Aorta (tissue), 5 donors: Measurements from ENCODE around the gene MAP7. TPM values are rescaled to one million over a fixed set of nuclear protein-coding genes. Genes with fewer than 3 reads are reported as not detected.
A peak's percentile ranks its signal among the peaks of the same experiment; 100 is the strongest.

Source experiments
- ATAC-seq: fragments of 200-7000 bp; cut with Tn5 transposase; one replicate; pipeline ENCODE4 v1.9.1; 2022; ENCODE audit warnings: moderate library complexity; ENCODE audit not compliant: low FRiP score
- DNase-seq, 2 donors: peaks; one replicate each; pipeline ENCODE4 v3.0.0-alpha.2; 2020
- H3K27ac ChIP-seq, 2 donors: one replicate each; pipeline ENCODE4 v1.5.1; 2013; ENCODE audit warnings: low read length in 2 of 2, mild to moderate bottlenecking in 2 of 2, moderate library complexity in 2 of 2, control low read depth in 1 of 2, inconsistent platforms in 1 of 2, low read depth in 1 of 2
- H3K27me3 ChIP-seq, 2 donors: one replicate each; pipeline ENCODE4 v1.6.1; 2013; ENCODE audit warnings: control low read depth in 1 of 2, low read length in 1 of 2, mild to moderate bottlenecking in 1 of 2, moderate library complexity in 1 of 2; ENCODE audit not compliant: insufficient read depth in 2 of 2, control insufficient read depth in 1 of 2
- H3K36me3 ChIP-seq, 2 donors: one replicate each; pipeline ENCODE4 v1.6.1; 2013; ENCODE audit warnings: control low read depth in 1 of 2, low read length in 1 of 2, mild to moderate bottlenecking in 1 of 2; ENCODE audit not compliant: insufficient read depth in 2 of 2, control insufficient read depth in 1 of 2
- H3K4me1 ChIP-seq, 2 donors: one replicate each; pipeline ENCODE4 v1.6.1; 2013; ENCODE audit warnings: low read length in 2 of 2, control low read depth in 1 of 2, mild to moderate bottlenecking in 1 of 2, moderate library complexity in 1 of 2; ENCODE audit not compliant: insufficient read depth in 2 of 2, control insufficient read depth in 1 of 2
- H3K4me3 ChIP-seq, 2 donors: one replicate each; pipeline ENCODE4 v1.5.1; 2013; ENCODE audit warnings: low read length in 2 of 2, control low read depth in 1 of 2, mild to moderate bottlenecking in 1 of 2
- H3K9me3 ChIP-seq: one replicate; pipeline ENCODE4 v1.6.1; 2013; ENCODE audit warnings: mild to moderate bottlenecking, low read length; ENCODE audit not compliant: control insufficient read depth
- WGBS, 2 donors: extraction: QIAGEN DNeasy Blood & Tissue Kit; methylation state at CpG; one replicate each; pipeline ENCODE4 v1.1.7; 2013; 5-methylcytosine and 5-hydroxymethylcytosine counted together
- intact Hi-C, 2 donors: fragments of 100-400 bp; cut with DNase I; formaldehyde crosslinking; loops; one replicate each; pipeline versions ENCODE4 v1.14.2 to v1.15.0; 2022
- long read RNA-seq, 2 donors: library from polyadenylated mRNA; unstranded; transcript quantifications; one replicate each; pipeline ENCODE4 v2.0.0, GENCODE V29; 2020 to 2021
- polyA plus RNA-seq, 2 donors: library from polyadenylated mRNA; stranded (reverse); fragments of 200-250 nt; gene quantifications; one replicate each; pipeline ENCODE4 v1.2.3, GENCODE V29; 2013
- total RNA-seq, 2 donors: library from RNA; stranded (reverse); fragmentation: NEBNext Ultra II Directional; extraction: Animal tissue kit (Norgen Biotek cat#: 25700); gene quantifications; one replicate each; pipeline ENCODE4 v1.2.1, GENCODE V29; 2021
- donor health status: healthy with polysubstance abuse.
- donor health status: Bipolar disorder and iron deficiency.
- donor health status: DM: no; HTN: no; CAD: no.
- donor health status: DM: no; HTN: no; CAD: no.
- donor health status: DM: yes; HTN: yes; CAD: no.

Gene MAP7
- total RNA-seq (1 to 10 TPM; 2.5 to 3.3 TPM), polyA plus RNA-seq (1 to 10 TPM; 3.4 to 5.3 TPM)
- long read RNA-seq, donor 1, full-length matches to known transcripts: 2 of 6 reads
- long read RNA-seq, donor 1, partial matches to known transcripts: 4 of 6 reads
- long read RNA-seq, donor 1, other reads (novel, unspliced or antisense): 0 of 6 reads
- long read RNA-seq, donor 2, full-length matches to known transcripts: 2 of 3 reads
- long read RNA-seq, donor 2, partial matches to known transcripts: 0 of 3 reads
- long read RNA-seq, donor 2, other reads (novel, unspliced or antisense): 1 of 3 reads

GRCh38 chr6:136550330-136551071 is at the start of gene MAP7:
TSS of gene MAP7 (minus strand) at chr6:136550422. CDS start at chr6:136550408, 14 bp downstream.
- intact Hi-C loops: no loop called here
- Histone ChIP-seq H3K4me3 (peak within 1 kb of the TSS; percentile 56), H3K27me3 (no peaks in the 10 kb centered on the region), H3K27ac (peak within 1 kb of the TSS in 1 of 2 donors; percentile 19), H3K9me3 (no peaks in the 10 kb centered on the region), H3K4me1 (peaks cover 0 to 2% of the 10 kb centered on the region in 2 donors), H3K36me3 (no peaks in the 10 kb centered on the region)
- DNase-seq (peak; percentile 70 to 86), ATAC-seq (peak; percentile 74)
- WGBS, 2 donors: 1% methylated on average over 61 to 79 of the region's 79 CpGs

- DNase-seq (no peak), ATAC-seq (peak; percentile 74)
- H3K27me3 ChIP-seq: no peaks in the 10 kb centered on the region
- intact Hi-C loops: no loop called here
- H3K36me3 ChIP-seq: peaks cover 0 to 4% of the 10 kb centered on the region in 2 donors
- H3K27ac ChIP-seq: peak overlapping the region; percentile 85 to 86
- peaks cover 11 to 17% of the 10 kb centered on the region in 2 donors for H3K4me1 ChIP-seq
- no peaks in the 10 kb centered on the region for H3K9me3 ChIP-seq
- 40 to 46% methylated on average over 10 of the region's 10 CpGs for WGBS, 2 donors
- no peak overlapping the region for H3K4me3 ChIP-seq
Measured at GRCh38 chr6:136599329-136600011, 49.2 kb upstream of the MAP7 start.

GRCh38 chr6:136598048-136598447 is 47.8 kb upstream of the MAP7 start:
- intact Hi-C loops: no loop called here
- Histone ChIP-seq H3K9me3 (no peaks in the 10 kb centered on the region), H3K27me3 (no peaks in the 10 kb centered on the region), H3K4me3 (no peak overlapping the region), H3K36me3 (no peaks in the 10 kb centered on the region), H3K27ac (no peak overlapping the region), H3K4me1 (peaks cover 10 to 17% of the 10 kb centered on the region in 2 donors)
- no peak for ATAC-seq
- DNase-seq: no peak
- whole genome bisulfite sequencing, 2 donors: 97 to 99% methylated on average over 3 of the region's 3 CpGs

DNA sequence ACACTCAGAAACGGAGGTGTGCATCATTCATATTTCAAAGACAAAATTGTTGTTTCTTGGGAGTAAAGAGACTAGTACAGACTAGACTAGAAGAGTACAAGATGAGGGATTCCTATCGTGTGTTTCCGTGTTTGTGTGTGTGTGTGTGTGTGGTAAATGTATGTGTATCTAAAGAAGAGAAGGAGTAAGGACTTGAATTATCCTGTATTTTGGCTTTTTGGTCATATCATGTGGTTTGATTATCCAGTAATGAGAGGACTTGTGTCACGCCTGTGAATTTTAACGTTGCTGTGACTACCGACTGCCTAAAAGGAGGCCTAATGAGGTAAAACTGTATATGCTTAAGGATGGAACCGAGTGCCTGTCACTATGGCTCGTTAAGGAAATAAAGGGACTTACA is 44.4 kb upstream of the MAP7 start:
- WGBS, 2 donors: 95% methylated on average over 8 of the region's 8 CpGs
- H3K36me3 ChIP-seq: peaks cover 4% of the 10 kb centered on the region in 2 donors

GRCh38 chr6:136593748-136594490 is 43.7 kb upstream of the MAP7 start:
- ATAC-seq: peak; percentile 55
- Histone ChIP-seq H3K36me3 (peaks cover 4 to 5% of the 10 kb centered on the region in 2 donors), H3K4me3 (no peak overlapping the region), H3K4me1 (peaks cover 0 to 2% of the 10 kb centered on the region in 2 donors), H3K27me3 (no peaks in the 10 kb centered on the region), H3K27ac (peak overlapping the region in 1 of 2 donors; percentile 76), H3K9me3 (no peaks in the 10 kb centered on the region)
- peak in 1 of 2 donors; percentile 65 for DNase-seq
- 50 to 60% methylated on average over 6 of the region's 6 CpGs for WGBS, 2 donors
- intact Hi-C loops: no loop called here

More for the DNA sequence above, 44.4 kb upstream of the MAP7 start:
- no peak for ATAC-seq
- H3K4me1 ChIP-seq: peaks cover 5% of the 10 kb centered on the region in 2 donors
- intact Hi-C loops: no loop called here
- H3K4me3 ChIP-seq: no peak overlapping the region
- H3K9me3 ChIP-seq: no peaks in the 10 kb centered on the region
- H3K27me3 ChIP-seq: no peaks in the 10 kb centered on the region
- no peak for DNase-seq
- H3K27ac ChIP-seq: peak overlapping the region in 1 of 2 donors; percentile 38

DNA sequence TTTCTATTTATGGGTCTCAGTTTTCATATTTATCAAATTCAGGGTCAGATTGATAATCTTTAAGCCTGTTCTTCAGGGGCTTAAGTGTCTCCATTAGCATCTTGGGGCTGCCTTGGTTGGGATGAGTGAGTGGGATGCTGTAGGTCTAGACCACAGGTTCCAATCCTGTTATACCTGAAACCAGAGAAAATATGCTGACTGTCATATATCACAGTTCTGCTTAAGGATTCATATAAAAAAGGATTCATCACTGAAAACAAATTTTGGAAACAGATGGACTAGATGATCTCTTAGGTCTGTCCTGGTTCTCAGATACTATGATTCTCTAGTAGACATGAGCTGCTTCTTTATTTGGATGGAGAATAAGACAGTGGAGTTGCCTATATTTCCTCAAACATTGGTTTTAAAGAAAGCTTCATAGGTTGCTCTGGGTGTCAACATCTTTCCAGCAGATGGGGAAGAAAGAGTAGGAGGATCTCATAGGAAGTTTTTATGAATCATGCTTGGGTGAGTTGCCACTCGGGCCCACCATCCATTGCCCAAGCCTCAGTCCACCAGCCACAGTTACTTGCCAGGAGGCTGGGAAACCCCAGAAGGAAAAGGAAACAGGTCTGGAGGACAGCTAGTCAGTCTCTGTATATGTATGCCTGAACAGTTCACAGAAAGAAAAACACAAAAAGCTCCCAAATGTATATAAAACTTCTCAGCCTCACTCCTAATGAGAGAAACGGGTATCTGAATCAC is 42.9 kb upstream of the MAP7 start:
- 59 to 70% methylated on average over 2 of the region's 2 CpGs for WGBS, 2 donors
- H3K9me3 ChIP-seq: no peaks in the 10 kb centered on the region

GRCh38 chr6:136591617-136592016 is 41.4 kb upstream of the MAP7 start:
- ATAC-seq: no peak
- Histone ChIP-seq H3K27me3 (no peaks in the 10 kb centered on the region), H3K9me3 (no peaks in the 10 kb centered on the region), H3K27ac (no peak overlapping the region), H3K4me3 (no peak overlapping the region), H3K36me3 (peaks cover 9% of the 10 kb centered on the region in 2 donors), H3K4me1 (peaks cover 0 to 4% of the 10 kb centered on the region in 2 donors)
- no peak for DNase-seq
- intact Hi-C loops: no loop called here
- 56 to 60% methylated on average over 1 of the region's 1 CpG for WGBS, 2 donors

More for the DNA sequence above, 42.9 kb upstream of the MAP7 start:
- no peak for DNase-seq
- Histone ChIP-seq H3K27ac (peak overlapping the region; percentile 12 to 61), H3K36me3 (peaks cover 6 to 9% of the 10 kb centered on the region in 2 donors), H3K4me1 (peaks cover 0 to 2% of the 10 kb centered on the region in 2 donors), H3K4me3 (no peak overlapping the region), H3K27me3 (no peaks in the 10 kb centered on the region)
- intact Hi-C loops: no loop called here
- no peak for ATAC-seq
